Measurements from ENCODE around the gene NRARP. TPM values are rescaled to one million over a fixed set of nuclear protein-coding genes. Genes with fewer than 3 reads are reported as not detected.

The NRARP gene
- total RNA-seq, 3 donors from 2014 or later: 7.6 to 15.6 (median 11.6) TPM

GRCh38 chr9:137301081-137301947 is 757 bp downstream of the NRARP start:
- peak in 1 of 2 donors; percentile 32 for ATAC-seq
- H3K27me3 Mint-ChIP-seq (ENCODE audit: low read depth): peaks cover 23% of the 10 kb centered on the region
- H3K36me3 Mint-ChIP-seq (ENCODE audit: insufficient read depth): no peaks in the 10 kb centered on the region
- no peak for DNase-seq
- no peaks in the 10 kb centered on the region for H3K9me3 Mint-ChIP-seq
- H3K4me1 Mint-ChIP-seq (ENCODE audit: low read depth): peaks cover 20% of the 10 kb centered on the region
- peak overlapping the region; percentile 78 for H3K4me3 Mint-ChIP-seq

- DNase-seq: no peak
- Mint-ChIP-seq H3K4me3 (peak overlapping the region; percentile 78), H3K27me3 (ENCODE audit: low read depth) (peaks cover 23% of the 10 kb centered on the region), H3K4me1 (ENCODE audit: low read depth) (peaks cover 19% of the 10 kb centered on the region), H3K9me3 (no peaks in the 10 kb centered on the region), H3K36me3 (ENCODE audit: insufficient read depth) (no peaks in the 10 kb centered on the region)
- ATAC-seq: no peak
These were observed 1.4 kb downstream of the NRARP start for GRCh38 chr9:137300567-137301080.

- peaks cover 23% of the 10 kb centered on the region for H3K27me3 Mint-ChIP-seq (ENCODE audit: low read depth)
- DNase-seq (no peak), ATAC-seq (no peak)
- H3K9me3 Mint-ChIP-seq: no peaks in the 10 kb centered on the region
- H3K4me1 Mint-ChIP-seq (ENCODE audit: low read depth): peaks cover 13% of the 10 kb centered on the region
- H3K4me3 Mint-ChIP-seq: peak overlapping the region; percentile 54
- H3K36me3 Mint-ChIP-seq (ENCODE audit: insufficient read depth): no peaks in the 10 kb centered on the region
These were observed 2.1 kb downstream of the NRARP start for GRCh38 chr9:137299938-137300337.

GRCh38 chr9:137299203-137299565 is 2.9 kb downstream of the NRARP start:
- H3K9me3 Mint-ChIP-seq: no peaks in the 10 kb centered on the region
- peaks cover 28% of the 10 kb centered on the region for H3K27me3 Mint-ChIP-seq (ENCODE audit: low read depth)
- peaks cover 16% of the 10 kb centered on the region for H3K4me1 Mint-ChIP-seq (ENCODE audit: low read depth)
- no peak for ATAC-seq
- H3K36me3 Mint-ChIP-seq (ENCODE audit: insufficient read depth): no peaks in the 10 kb centered on the region
- no peak for DNase-seq
- no peak overlapping the region for H3K4me3 Mint-ChIP-seq

GRCh38 chr9:137298401-137299202 is 3.5 kb downstream of the NRARP start:
- no peaks in the 10 kb centered on the region for H3K9me3 Mint-ChIP-seq

GRCh38 chr9:137297966-137298365 is 4.1 kb downstream of the NRARP start:
- H3K27me3 Mint-ChIP-seq (ENCODE audit: low read depth): peaks cover 35% of the 10 kb centered on the region

More at GRCh38 chr9:137298401-137299202, 3.5 kb downstream of the NRARP start:
- Mint-ChIP-seq H3K4me3 (no peak overlapping the region), H3K27me3 (ENCODE audit: low read depth) (peaks cover 31% of the 10 kb centered on the region), H3K36me3 (ENCODE audit: insufficient read depth) (no peaks in the 10 kb centered on the region), H3K4me1 (ENCODE audit: low read depth) (peaks cover 16% of the 10 kb centered on the region)
- no peak for ATAC-seq
- no peak for DNase-seq

GRCh38 chr9:137296670-137297664 is 5.1 kb downstream of the NRARP start:
- peaks cover 37% of the 10 kb centered on the region for H3K27me3 Mint-ChIP-seq (ENCODE audit: low read depth)
- H3K4me3 Mint-ChIP-seq: peak overlapping the region; percentile 54
- DNase-seq (no peak), ATAC-seq (no peak)
- H3K4me1 Mint-ChIP-seq (ENCODE audit: low read depth): peaks cover 16% of the 10 kb centered on the region
- H3K9me3 Mint-ChIP-seq: no peaks in the 10 kb centered on the region
- no peaks in the 10 kb centered on the region for H3K36me3 Mint-ChIP-seq (ENCODE audit: insufficient read depth)

More at GRCh38 chr9:137297966-137298365, 4.1 kb downstream of the NRARP start:
- Mint-ChIP-seq H3K36me3 (ENCODE audit: insufficient read depth) (no peaks in the 10 kb centered on the region), H3K4me1 (ENCODE audit: low read depth) (peaks cover 16% of the 10 kb centered on the region), H3K9me3 (no peaks in the 10 kb centered on the region), H3K4me3 (no peak overlapping the region)
- ATAC-seq (no peak), DNase-seq (no peak)

GRCh38 chr9:137295849-137296669 is 6.0 kb downstream of the NRARP start:
- DNase-seq (no peak), ATAC-seq (peak; percentile 18 to 27)
- H3K9me3 Mint-ChIP-seq: no peaks in the 10 kb centered on the region
- H3K4me1 Mint-ChIP-seq (ENCODE audit: low read depth): peaks cover 16% of the 10 kb centered on the region
- H3K36me3 Mint-ChIP-seq (ENCODE audit: insufficient read depth): no peaks in the 10 kb centered on the region
- H3K4me3 Mint-ChIP-seq: peak overlapping the region; percentile 54
- peaks cover 37% of the 10 kb centered on the region for H3K27me3 Mint-ChIP-seq (ENCODE audit: low read depth)

GRCh38 chr9:137295238-137295811 is 6.7 kb downstream of the NRARP start:
- Mint-ChIP-seq H3K36me3 (ENCODE audit: insufficient read depth) (no peaks in the 10 kb centered on the region), H3K9me3 (no peaks in the 10 kb centered on the region), H3K27me3 (ENCODE audit: low read depth) (peaks cover 34% of the 10 kb centered on the region), H3K4me1 (ENCODE audit: low read depth) (peaks cover 12% of the 10 kb centered on the region), H3K4me3 (peak overlapping the region; percentile 16)
- no peak for DNase-seq
- ATAC-seq: peak; percentile 88 to 90

GRCh38 chr9:137294681-137295237 is 7.3 kb downstream of the NRARP start:
- H3K27me3 Mint-ChIP-seq (ENCODE audit: low read depth): peaks cover 30% of the 10 kb centered on the region
- peak; percentile 32 to 54 for ATAC-seq
- peak overlapping the region; percentile 45 for H3K4me3 Mint-ChIP-seq

GRCh38 chr9:137294091-137294680 is 7.9 kb downstream of the NRARP start:
- no peak for DNase-seq
- ATAC-seq: peak; percentile 60 to 65
- peaks cover 9% of the 10 kb centered on the region for H3K4me1 Mint-ChIP-seq (ENCODE audit: low read depth)

More at GRCh38 chr9:137294681-137295237, 7.3 kb downstream of the NRARP start:
- Mint-ChIP-seq H3K9me3 (no peaks in the 10 kb centered on the region), H3K36me3 (ENCODE audit: insufficient read depth) (no peaks in the 10 kb centered on the region), H3K4me1 (ENCODE audit: low read depth) (peaks cover 10% of the 10 kb centered on the region)
- DNase-seq: no peak

GRCh38 chr9:137293482-137294090 is 8.5 kb downstream of the NRARP start:
- Mint-ChIP-seq H3K27me3 (ENCODE audit: low read depth) (peaks cover 29% of the 10 kb centered on the region), H3K4me3 (no peak overlapping the region), H3K4me1 (ENCODE audit: low read depth) (peaks cover 9% of the 10 kb centered on the region), H3K36me3 (ENCODE audit: insufficient read depth) (no peaks in the 10 kb centered on the region), H3K9me3 (no peaks in the 10 kb centered on the region)
- no peak for ATAC-seq
- no peak for DNase-seq

More at GRCh38 chr9:137294091-137294680, 7.9 kb downstream of the NRARP start:
- peak overlapping the region; percentile 45 for H3K4me3 Mint-ChIP-seq
- no peaks in the 10 kb centered on the region for H3K36me3 Mint-ChIP-seq (ENCODE audit: insufficient read depth)
- peaks cover 30% of the 10 kb centered on the region for H3K27me3 Mint-ChIP-seq (ENCODE audit: low read depth)
- H3K9me3 Mint-ChIP-seq: no peaks in the 10 kb centered on the region

Measured in activated T-cell treated with anti-CD3 and anti-CD28 coated beads, Interleukin-2, amount 50 U/mL, for 4 hours (primary cell).